ENCODE results near the gene HDLBP.
"Not testable (repeated sequence)": the region's sequence is repeated elsewhere in the genome, so short reads cannot be mapped to it uniquely, and the experiment has no call there.

Gene HDLBP

GRCh38 chr2:241339839-241340630 lies 24.6 kb upstream of the HDLBP start:
- no peak for DNase-seq (ENCODE audit: low read depth, low spot score)

- DNase-seq (ENCODE audit: low read depth, low spot score), result no peak
Observed at GRCh38 chr2:241334813-241335212, 19.3 kb upstream of the HDLBP start.

- no peak for DNase-seq (ENCODE audit: low read depth, low spot score)
Observed at GRCh38 chr2:241330616-241330981, 15.1 kb upstream of the HDLBP start.

GRCh38 chr2:241329669-241330615 lies 14.5 kb upstream of the HDLBP start:
- no peak for DNase-seq (ENCODE audit: low read depth, low spot score)

GRCh38 chr2:241325257-241325656 lies 9.8 kb upstream of the HDLBP start:
- no peak for DNase-seq (ENCODE audit: low read depth, low spot score)

- DNase-seq (ENCODE audit: low read depth, low spot score), result no peak
Observed at GRCh38 chr2:241324775-241325174, 9.3 kb upstream of the HDLBP start.

- DNase-seq (ENCODE audit: low read depth, low spot score), result no peak
Observed at GRCh38 chr2:241323778-241324177, 8.3 kb upstream of the HDLBP start.

- DNase-seq (ENCODE audit: low read depth, low spot score), result no peak
Observed at GRCh38 chr2:241321886-241322285, 6.4 kb upstream of the HDLBP start.

GRCh38 chr2:241321033-241321432 lies 5.6 kb upstream of the HDLBP start:
- DNase-seq (ENCODE audit: low read depth, low spot score), result no peak

- no peak for DNase-seq (ENCODE audit: low read depth, low spot score)
Observed at GRCh38 chr2:241320394-241320793, 4.9 kb upstream of the HDLBP start.

- not testable (repeated sequence) for DNase-seq (ENCODE audit: low read depth, low spot score)
Observed at GRCh38 chr2:241318830-241319229, 3.4 kb upstream of the HDLBP start.

- DNase-seq (ENCODE audit: low read depth, low spot score), result no peak
Observed at GRCh38 chr2:241317391-241317790, 1.9 kb upstream of the HDLBP start.

- DNase-seq (ENCODE audit: low read depth, low spot score), result no peak
Observed at GRCh38 chr2:241316825-241317224, 1.4 kb upstream of the HDLBP start.

GRCh38 chr2:241315879-241316631 lies 583 bp upstream of the HDLBP start, which contains the start of gene SEPTIN2:
TSS of gene SEPTIN2 (plus strand) at chr2:241315925. CDS start at chr2:241324233, 8,308 bp downstream.
- DNase-seq (ENCODE audit: low read depth, low spot score), result peak; percentile 82

GRCh38 chr2:241314226-241315092 lies 1.0 kb downstream of the HDLBP start:
- DNase-seq (ENCODE audit: low read depth, low spot score), result no peak

- no peak for DNase-seq (ENCODE audit: low read depth, low spot score)
Observed at GRCh38 chr2:241313543-241314095, 1.9 kb downstream of the HDLBP start.

GRCh38 chr2:241312082-241312481 lies 3.4 kb downstream of the HDLBP start:
- DNase-seq (ENCODE audit: low read depth, low spot score), result no peak

GRCh38 chr2:241310917-241311566 lies 4.4 kb downstream of the HDLBP start:
- DNase-seq (ENCODE audit: low read depth, low spot score), result no peak

- no peak for DNase-seq (ENCODE audit: low read depth, low spot score)
Observed at GRCh38 chr2:241309684-241310117, 5.8 kb downstream of the HDLBP start.

Measured in ELF-1 (cell line).